OCI-M2 (cell line): Measurements from ENCODE around the gene TUBB6.

Experiments
- DNase-seq: peaks from one replicate; lab custom pipeline; 2025; ENCODE audit not compliant: unreplicated experiment; lab: John Stamatoyannopoulos, UW

The TUBB6 gene

DNA sequence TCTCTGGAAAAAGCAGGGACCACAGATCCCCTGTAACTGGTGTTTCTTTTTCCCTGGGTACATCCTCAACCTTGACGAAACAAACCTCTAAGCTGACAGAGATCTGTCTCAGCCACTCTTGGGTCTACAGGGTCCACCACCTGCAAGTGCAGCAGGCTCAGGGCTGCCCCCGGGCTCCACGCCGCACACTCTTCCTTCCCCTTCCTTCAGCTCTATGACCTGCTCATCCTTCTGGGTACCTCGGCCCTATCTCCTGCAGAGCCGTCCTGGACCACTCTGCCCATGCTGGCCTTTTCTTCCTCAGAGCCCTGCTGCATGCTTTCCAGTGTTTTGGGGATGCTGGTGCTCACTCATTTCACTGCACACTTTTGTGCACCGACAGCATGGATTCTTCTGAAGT lies 27.5 kb downstream of the TUBB6 start:
- DNase-seq = no peak

DNA sequence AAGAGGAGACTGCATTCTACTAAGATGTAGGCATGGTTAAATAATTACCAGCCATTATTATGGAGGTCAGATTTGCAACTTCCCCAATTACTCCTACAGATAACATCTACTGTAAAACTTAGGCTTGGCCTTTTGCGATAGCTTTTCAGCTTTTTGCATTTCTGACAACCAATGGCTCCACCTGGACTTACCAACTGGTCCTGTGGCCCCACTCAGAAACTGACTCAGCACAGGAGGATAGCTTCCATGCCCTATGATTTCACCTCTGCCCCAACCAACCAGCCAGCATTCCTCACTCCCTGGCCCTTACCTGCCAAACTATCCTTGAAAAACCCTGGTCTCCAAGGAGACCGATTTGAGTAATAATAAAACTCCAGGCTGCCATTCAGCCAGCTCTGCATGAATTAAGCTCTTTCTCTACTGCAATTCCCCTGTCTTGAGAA lies 28.2 kb downstream of the TUBB6 start:
- DNase-seq = no peak

DNA sequence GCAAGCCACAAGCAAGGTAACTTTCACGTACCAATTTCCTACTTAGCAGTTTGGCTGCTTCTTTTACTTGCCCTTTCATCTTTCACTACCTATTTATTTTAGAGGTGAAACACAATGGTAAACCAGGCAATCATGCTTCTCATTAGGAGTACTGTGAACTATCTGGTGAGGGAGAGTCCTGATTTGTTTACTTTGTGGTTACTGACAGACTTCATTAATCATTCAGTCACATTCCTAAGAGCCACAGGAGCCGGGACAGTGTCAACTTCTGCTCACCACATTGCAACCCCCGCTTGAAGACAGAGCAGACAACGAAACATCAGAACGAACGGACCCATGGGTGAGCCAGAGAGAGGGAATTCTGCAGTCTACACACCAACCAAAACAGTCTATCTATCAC lies 28.8 kb downstream of the TUBB6 start:
- DNase-seq = no peak

DNA sequence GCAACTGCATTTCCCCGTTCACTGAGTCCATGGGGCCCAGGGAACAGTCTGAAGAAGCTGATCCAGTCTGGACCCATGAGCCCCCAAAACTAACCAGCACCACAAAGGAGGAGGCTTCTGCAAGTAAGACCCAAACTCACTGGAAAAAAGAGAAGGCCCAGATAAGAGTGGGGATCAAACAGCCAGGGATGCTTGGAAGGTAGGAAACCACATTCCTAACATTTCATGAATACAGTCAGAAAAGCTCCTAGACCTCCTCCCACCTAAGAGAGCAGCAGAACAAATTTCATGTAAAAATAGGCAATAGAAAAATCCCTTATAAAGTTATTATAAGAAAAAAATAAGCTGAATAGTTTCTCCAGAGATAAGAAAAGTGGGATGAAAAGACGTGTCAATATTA lies 30.3 kb downstream of the TUBB6 start:
- no peak for DNase-seq

DNA sequence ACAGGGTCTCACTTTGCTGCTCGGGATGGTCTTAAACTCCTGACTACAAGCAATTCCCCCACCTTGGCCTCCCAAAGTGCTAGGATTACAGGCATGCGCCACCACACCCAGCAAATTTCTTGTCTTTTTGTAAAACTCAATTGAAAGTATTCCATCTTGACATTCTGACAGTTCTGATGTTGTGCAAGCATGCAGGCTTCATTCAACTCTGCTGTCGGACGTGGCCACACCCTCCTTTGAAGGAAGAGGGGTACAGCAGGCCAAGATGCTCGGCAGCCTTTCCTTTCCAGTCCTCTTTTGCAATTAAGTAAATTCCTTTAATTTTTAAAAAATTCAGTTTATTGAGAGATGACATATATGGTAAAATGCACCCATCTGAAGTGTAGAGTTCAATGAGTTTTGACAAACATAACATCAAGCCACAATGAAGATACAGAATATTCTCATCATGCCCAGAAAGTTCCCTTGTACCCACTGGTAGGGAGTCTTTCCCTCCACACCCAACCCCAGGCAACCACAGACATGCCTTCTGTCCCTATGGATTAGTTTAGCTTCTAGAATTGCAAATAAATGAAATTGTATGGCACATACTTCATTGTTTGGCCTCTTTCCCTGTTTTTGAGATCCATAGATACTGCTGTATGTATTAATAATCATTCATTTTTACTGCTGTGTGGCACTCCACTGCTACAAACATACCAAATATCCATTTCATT lies 33.1 kb downstream of the TUBB6 start:
- DNase-seq = no peak

DNA sequence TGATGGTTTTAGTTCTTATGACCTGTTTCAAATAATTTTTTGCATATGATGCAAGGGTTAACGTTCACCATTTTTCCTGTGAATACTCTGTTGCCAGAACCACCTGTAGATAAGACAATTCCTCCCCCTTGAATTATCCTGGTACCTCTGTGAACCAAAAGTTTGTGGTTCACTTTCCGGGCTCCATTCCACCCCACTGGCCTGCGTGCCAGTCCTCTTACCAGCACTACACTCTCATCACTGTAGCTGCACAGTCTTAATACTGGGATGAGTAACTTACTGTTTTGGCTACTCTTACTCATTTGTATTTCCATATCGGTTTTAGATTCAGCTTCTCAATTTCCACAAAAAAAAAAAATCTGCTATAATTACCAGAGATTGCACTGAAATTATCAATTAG lies 34.6 kb downstream of the TUBB6 start:
- DNase-seq = no peak

DNA sequence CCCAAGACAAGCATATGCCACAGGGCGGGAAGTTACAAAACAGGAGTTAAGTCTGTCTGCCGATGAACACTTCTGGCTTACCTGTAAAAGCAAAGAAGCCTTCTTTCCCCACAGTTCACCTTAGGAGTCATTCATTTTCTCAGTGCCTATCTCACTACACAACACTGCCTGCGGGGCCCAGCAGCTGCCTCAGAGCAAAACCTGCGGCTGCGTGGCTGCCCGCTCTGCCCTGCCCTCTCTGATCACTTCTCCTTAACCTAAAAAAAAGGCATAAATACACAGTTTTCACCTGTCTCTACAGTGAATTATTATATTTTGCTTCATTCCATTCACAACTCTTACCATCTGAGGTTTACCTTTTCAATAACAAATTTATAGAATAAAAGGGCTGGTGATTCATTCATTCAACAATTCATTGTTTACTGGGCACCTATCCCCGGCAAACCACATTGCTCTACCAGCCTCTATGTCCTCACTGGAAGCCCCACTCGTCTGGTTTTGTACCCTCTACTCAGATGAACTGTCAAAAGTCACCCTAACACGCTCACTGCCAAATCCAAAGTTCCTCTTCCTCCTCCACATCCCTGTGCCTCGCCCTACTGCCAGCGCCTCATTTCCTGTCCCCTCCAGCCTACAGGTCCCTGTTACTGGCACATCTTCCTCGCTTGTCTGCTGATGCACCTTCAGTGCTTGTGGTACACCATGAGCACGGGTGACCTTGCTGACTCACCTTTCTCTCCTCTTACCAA lies 37.6 kb downstream of the TUBB6 start:
- no peak for DNase-seq

DNA sequence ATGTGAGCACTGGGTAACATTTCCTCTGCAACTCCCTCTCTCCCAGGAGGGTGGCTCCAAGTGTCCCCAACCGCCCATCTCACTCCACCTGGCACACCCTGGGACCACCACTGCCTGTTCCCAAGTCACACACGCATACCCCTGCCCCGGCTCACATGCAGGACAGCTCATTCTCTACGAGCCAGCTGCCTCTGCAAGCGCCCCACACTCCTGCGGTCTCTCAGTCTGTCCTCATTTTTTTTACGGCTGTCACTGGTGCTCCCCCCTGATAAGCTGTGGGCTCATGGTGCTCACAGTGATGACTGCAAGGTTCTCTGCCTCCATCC lies 38.2 kb downstream of the TUBB6 start:
- DNase-seq = no peak

DNA sequence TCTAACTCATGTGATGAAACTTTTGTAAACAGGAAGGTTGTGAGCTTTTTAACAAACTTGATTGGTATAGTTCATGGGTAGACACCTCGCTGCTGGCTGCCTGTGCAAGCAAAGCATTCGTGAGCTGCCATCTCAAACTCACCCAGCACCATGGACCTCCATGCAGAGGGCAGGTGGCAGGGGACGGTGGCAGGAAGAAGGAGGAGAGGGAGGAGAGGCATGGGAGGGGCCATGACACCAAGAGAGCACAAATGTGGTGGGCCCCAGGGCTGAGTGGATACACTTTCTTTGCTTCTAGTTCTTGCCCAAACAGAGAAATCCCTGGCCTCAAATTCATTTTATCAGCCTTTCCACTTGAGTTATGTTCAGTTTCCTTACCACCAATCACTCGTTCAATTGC lies 39.9 kb downstream of the TUBB6 start:
- DNase-seq = no peak

DNA sequence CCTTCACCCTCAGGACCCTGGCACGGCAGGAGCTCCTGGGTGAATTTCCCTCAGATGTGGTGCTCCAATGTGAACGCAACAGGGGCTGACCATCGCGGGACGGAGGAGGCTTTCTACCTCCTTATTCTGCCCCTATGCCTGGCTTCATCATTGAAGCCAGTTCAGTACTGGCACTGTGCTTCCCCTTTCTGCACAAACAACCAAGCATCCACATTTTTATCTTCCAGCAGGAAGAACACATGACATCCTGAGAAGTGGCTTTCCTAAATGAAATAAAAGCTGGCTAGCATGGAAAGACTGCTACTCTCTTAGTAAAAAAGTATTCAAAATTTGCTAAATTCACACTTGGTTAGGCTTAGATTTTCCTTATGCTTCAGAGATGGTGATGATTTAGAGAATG lies 44.1 kb downstream of the TUBB6 start:
- DNase-seq = no peak

DNA sequence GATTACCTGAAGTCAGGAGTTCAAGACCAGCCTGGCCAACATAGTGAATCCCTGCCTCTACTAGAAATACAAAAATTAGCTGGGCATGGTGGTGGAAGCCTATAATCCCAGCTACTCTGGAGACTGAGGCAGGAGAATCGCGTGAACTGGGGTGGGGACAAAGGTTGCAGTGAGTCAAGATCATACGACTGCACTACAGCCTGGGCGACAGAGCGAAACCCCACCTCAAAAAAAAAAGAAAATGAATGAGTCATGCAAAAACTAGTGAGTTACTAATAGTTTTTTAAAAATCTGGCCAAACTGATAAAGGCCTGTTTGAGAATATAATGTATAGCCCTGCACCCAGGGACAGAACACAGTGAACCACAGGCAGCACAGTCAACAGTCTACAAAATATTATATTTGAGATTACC lies 51.5 kb downstream of the TUBB6 start:
- DNase-seq = no peak

DNA sequence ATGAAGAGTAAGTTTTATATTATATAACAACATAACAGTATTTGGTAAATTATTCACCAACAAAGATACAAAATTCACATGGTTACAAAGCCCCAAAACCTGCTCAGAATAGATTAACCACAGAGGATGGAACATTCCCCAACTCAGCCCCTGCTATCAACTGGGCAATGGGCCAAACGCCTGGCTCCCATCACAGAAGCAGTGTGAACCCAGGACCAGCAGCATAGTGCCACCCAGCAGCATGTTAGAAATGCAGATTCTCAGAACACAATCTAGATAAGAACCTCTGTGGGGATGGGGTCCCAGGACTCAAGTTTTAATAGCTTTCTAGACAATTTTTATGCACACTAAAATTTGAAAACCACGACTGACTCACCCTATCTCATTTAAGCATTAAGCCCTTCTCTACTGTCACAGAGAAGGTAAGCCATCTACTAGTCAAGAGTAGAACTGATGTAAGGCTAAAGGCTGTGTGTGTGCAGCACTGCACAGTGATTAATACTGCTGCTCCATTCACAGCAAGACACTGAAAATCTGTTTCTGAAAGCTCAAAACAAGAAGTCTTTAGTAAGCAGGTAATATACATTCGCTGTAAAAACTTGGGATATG lies 53.8 kb downstream of the TUBB6 start:
- DNase-seq = no peak

DNA sequence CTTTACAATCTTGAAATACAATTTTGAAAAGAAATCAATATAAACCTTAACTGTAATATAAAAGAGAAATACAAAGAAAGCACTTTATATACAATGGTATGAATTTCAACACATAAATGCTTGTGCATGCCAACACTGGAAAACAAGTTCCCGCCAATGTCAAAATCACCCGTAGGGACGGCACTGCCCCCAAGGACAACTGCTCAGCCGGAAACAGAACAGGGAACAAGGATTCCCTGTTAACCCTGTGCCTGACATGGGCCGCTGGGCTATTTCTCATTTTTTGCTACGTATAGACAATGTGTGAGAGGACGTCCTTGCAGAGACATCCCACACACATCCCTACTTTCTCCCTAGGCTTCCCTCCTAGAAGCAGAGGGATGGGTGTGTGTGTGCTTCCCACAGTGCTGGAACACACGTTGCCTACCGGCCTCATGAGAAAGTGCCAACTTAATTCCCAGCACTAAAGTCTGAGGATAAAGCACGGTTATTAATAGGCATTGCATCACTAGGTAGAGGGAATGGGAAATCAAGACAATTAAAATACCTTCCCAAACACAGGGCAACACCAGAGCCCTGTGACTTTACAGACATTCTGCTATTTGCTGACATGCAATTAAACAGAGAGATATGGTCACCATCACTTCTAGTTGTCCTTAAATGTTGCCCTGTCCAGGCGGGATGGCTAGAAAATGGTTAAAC lies 54.6 kb downstream of the TUBB6 start:
- no peak for DNase-seq

DNA sequence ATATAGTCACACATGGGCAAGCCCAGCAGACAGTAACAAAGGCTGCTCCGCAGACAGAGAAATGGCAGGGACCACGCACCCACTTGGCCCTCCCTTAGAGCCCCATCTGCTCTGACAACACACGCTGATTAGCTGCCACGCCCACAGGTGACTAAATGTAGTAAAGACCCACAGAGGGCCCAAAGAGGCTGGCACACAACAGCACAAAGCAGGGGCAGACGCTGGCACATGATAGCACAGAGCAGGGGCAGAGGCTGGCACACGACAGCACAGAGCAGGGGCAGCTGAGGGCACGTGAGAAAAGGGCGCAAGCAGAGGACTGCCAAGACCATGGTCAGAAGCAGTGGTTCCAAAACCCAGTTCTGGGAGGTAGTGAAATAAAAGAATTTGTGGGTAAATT lies 58.3 kb downstream of the TUBB6 start:
- DNase-seq = no peak

DNA sequence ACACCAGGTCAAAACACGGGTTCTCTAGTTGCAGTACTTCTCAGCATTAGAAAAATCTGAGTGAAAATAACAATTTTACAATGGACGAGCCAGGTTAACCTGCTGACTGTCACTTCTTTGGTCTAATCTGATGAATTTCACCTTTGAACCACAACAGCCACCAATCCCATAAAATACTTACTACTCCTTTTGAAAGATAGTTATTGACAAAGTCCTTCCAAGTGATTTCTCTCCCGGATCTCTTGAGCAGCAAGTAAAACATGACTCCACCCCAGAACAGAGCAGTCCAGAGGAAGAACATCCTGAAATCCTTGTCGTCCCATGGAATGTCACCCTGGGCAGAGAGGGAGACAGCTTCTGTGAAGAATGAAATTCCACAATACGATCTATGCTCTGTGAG lies 58.7 kb downstream of the TUBB6 start:
- no peak for DNase-seq

DNA sequence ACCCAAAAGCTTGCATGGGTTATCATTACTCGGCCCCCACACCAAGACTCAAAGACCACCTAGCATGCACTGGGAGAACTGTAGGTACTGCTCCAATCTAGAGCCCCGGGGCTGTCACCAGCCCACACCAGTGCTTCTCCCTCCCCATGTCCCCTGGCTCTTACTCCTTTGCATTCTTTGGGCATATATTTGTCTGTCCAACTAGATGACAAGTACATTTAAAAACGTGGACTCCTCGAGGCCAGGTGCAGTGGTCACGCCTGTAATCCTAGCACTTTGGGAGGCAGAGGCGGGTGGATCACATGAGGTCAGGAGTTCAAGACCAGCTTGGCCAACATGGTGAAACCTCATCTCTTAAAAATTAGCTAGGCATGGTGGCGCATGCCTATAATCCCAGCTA lies 61.2 kb downstream of the TUBB6 start:
- no peak for DNase-seq

DNA sequence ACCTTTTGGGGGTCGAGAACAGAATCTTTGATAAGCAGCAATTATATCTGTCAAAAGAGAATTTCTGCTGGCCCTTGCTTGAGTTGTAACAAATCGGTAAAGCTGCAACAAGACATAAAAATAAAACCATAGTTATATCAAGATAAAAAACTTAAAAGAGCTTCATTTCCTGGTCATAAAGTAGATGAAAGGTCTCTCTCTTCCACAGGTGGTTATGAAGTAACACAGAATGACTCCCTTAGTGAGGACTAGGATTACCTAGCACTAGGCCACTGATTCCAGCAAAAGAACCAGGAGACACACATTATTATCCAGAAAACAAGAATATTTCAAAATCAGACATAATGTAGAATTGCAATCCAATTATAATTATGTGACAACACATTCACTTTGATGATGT lies 63.5 kb downstream of the TUBB6 start:
- DNase-seq = no peak

DNA sequence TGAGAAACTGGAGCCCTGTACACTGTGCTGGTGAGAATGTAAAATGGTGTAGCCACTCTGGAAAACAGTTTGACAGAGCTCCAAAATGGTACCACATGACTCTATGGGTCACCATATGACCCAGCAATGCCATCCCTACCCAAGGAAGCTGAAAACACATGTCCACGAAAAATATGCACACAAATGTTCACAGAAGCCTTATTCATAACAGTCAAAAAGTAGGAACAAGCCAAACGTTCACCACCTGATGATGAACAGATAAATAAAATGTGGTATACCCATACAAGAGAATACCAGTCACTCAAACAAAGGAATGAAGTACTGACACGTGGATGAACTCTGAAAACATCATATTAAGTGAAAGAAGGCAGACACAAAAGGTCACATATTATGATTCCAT lies 64.4 kb downstream of the TUBB6 start:
- DNase-seq = no peak

DNA sequence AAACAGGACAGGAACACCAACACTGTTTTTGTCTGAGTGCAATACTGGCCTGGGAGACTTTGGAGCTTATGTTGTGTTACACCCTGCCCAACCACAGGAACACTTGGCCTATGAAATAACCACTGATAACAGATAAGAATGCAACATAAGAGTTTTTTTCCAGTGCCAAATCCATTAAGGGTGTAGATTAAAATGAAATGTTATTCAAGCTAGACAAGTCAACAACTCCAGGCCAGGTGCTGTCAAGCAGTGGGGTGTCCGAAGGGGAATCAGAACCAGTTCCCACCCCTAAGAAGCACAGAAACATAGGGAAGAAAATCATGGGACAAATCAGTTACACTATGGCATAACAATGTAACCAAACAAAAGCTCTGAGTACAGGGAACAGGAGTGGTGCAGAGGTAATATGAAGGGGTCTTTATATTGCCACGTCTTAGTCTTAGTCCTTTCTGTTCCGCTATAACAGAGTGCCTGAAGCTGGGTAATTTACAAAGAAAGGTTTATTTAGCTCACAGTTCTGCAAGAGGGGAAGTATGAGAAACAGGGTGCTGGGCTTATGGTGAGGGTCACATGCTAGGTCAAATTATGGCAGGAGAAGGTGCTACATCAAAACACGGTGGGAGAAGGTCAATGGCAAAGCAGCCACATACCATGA lies 65.2 kb downstream of the TUBB6 start:
- DNase-seq = no peak

DNA sequence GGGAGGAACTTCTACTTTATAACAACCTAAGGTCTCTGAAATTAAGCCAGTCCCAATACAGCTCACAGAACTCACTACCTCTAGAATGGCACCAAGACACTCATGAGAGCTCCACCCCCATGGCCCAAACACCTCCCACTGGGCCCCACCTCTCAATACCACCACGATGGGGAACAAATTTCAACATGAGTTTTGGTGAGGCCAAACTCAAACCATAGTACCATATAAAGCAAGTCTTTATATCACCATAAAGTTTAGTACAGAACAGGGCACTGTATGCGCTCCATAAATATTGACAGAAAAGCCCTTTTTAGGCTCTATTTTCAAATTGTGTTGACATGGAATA lies 65.7 kb downstream of the TUBB6 start:
- no peak for DNase-seq

DNA sequence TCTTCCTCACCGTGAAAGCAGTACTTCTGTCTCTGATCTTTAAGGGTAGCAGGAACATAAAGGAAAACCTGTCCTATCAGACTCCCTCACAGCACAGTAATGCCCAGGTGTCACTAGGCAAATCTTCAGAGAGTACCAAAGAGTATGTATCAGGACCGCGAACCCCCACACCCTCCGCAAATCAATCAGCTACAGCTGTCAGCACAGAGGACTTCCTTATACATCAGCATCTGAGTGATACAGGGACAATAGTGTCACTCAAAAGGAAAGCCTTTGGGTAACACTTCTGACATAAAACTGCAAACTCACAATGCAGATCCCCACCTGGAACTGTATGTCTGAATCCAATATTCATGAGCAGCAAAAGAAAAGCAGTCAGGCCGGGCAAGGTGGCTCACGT lies 66.4 kb downstream of the TUBB6 start:
- no peak for DNase-seq
